GM21526 (cell line): ENCODE data around the gene TMEM41B.
"Not testable (repeated sequence)": the region's sequence is repeated elsewhere in the genome, so short reads cannot be mapped to it uniquely, and the experiment has no call there.

Experiments used
- ATAC-seq: cut with Tn5 transposase; IDR thresholded peaks from one replicate; pipeline ENCODE4 v1.9.1; 2021; ENCODE audit warnings: moderate library complexity; ENCODE audit not compliant: unreplicated experiment, low FRiP score

TMEM41B gene

DNA sequence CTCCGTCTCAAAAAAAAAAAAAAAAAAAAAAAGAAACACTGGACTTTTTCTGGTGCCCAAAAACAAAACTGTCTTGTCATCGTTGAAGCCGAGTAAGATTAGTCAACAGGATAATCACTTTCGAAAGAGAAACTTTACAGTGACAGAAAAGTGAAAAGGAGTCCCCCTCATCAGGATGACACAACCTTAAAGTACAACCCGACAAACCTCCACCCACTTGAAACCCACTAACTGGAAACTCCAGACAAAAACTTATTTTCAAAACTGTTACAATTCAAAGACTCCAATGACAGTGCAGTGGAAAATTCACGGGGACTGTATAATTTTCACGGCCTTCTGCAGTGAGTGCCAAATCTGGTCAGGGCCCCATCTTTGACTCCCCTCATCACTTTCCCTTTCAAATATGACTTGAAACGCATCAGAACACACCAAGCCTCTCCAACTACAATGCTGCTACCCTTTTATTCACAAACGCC, 50.5 kb downstream of the TMEM41B start:
- no peak for ATAC-seq

DNA sequence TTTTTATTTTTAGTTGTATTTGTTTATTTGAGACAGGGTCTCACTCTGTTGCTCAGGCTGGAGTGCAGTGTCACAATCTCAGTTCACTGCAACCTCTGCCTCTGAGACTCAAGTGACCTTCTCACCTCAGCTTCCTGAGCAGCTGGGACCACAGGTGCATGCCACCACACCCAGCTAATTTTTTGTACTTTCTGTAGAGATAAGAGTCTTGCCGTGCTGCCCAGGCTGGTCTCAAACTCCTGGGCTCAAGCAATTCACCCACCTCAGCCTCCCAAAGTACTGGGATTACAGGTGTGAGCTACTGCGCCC, 53.6 kb downstream of the TMEM41B start:
- ATAC-seq = not testable (repeated sequence)

DNA sequence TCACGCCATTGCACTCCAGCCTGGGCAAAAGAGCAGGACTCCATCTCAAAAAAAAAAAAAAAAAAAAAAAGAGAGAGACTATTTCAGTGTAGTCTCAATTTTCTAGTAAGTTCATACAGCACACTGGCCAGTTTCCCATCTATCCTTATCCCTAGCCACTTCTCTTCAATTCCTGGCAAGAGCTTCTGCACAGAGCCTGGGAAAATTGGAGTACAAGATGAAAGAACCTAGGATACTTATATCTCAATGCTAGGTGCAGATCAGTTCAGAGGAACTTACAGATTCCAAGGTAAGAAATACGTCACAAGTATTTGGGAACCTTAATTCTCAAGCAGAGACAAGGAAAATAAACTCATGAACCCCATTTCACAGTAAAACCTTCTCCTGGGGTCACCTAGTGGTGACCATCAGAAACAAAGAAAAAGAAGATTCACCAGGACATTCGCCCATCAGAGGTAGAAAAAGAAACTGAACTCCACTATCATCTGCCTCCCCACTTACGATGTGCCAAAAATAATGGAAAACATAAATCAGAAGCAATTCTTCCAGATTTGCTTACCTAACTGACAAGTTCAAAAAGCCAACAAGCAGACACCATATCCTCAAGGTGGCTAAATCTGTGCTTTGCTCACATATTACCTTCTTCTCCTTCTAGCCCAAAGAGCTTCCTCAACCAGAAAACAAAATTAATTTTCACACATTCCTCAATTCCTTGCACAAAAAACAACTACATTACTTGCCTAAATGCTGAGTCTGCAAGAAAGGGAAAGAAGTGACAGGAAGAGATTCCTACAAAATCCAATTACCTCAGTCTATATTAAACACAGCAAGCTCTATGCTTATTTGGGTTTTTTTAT, 54.2 kb downstream of the TMEM41B start:
- ATAC-seq = no peak

DNA sequence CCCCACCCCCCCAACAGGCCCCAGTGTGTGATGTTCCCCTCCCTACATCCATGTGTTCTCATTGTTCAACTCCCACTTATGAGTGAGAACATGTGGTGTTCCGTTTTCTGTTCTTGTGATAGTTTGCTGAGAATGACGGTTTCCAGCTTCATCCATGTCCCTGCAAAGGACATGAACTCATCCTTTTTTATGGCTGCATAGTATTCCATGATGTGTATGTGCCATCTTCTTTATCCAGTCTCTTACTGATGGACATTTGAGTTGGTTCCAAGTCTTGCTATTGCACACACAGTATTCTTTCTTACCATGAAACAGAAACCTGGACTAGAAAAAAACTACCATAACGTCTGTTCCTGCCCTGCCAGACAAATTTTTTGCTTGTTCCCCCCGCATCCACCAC, 56.1 kb downstream of the TMEM41B start:
- ATAC-seq = not testable (repeated sequence)

DNA sequence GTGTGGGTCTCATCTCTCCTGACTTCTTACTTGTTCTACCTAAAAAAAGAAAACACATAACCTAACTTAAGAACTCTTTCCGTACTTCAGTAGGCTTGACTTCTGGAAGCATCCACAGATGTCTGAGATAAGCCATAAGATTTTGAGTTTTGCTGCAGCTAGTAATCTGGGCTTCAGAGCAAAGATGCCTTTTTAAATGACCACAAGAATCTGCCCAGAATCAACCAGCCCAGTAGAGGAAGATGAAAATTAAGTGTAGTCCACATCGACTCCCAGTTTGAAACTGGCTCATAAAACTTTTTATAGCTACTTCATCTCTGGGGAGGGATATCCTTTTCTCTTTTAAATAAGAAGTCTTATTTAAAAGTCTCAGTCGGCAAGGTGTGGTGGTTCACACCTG, 60.0 kb downstream of the TMEM41B start:
- no peak for ATAC-seq

DNA sequence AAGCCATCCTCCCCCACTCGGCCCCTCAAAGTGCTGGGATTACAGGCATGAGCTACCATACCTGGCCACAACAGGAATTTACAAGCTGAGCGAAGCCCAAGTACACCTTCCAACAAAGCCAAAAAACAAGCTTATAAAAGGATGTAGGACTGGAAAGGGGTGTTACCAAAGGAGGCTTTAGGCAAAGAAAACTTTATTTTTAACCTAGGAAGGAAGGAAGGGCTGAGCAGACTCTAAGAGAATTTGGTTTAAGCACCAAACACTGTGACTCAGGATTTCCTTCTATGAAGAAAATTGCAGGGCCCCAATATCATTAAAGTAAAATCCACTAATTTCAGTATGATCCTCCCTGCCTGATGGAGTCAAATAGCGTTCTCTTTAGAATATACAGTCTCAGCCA, 61.3 kb downstream of the TMEM41B start:
- ATAC-seq = no peak

DNA sequence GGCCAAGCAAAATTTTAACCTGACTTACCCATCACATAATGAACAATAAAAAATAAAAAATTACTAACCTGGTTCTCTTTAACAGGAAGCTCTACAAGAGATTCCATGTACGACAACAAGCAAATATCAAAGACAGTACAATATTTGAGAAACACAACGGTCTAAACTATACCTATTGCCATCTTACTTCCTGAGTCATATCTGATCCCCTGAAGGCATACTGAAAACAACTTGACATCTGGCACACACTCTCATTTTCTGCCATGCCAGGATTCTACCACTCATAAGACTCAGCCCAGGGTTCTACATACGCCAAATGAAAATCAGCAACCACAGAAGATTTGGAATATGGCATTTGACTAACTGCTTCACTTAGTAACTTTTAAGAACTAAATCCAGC, 63.1 kb downstream of the TMEM41B start:
- no peak for ATAC-seq

DNA sequence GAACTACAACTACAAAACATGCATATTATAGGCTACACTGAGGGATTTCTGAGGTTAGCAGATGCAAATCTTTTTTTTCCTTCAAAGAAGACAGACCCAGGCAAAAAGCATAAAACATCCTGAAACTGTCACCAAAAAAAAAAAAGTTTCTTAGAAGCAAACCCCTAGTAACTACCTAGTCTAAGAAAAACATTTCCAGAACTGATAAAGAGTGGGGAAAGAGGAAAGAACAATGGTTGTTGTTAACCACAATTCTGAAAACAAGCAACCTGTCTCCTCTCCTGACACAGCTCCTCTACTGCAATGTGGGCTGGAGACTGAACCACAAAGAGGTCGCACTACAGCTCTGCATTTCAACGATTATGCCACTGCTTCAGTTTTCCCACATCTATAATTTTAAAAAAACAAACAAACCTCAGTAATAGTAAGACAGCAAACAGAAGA, 64.2 kb downstream of the TMEM41B start:
- peak; percentile 68 for ATAC-seq

DNA sequence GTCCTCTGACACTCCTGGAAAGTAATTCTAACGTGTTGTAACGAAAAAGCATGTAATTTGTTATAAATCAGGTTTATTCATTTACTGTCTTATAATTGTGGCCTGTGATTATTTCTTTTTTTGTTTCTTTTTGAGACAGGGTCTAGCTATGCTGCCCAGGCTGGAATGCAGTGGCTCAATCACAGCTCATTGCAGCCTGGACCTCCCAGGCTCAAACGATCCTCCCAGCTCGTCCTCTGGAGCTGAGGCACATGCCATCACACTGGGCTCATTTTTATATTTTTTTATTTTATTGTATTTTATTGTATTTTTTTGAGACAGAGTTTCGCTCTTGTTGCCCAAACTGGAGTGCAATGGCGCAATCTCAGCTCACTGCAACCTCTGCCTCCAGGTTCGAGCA, 65.1 kb downstream of the TMEM41B start:
- ATAC-seq = no peak

DNA sequence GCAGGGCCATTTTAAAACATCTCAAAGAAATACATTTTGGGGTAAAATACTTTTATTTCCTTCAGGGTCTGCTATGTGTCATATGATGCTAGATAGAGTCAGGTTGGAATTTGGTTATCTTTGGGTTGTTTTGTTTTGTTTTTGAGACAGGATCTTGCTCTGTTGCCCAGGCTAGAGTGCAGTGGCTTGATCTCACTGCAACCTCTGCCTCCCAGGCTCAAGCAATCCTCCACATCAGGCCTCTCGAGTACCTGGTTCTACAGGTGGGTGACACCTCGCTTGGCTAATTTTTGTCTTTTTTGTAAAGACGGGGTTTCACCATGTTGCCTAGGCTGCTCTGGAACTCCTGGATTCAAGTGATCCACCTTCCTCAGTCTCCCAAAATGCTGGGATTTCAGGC, 66.5 kb downstream of the TMEM41B start:
- ATAC-seq = no peak

DNA sequence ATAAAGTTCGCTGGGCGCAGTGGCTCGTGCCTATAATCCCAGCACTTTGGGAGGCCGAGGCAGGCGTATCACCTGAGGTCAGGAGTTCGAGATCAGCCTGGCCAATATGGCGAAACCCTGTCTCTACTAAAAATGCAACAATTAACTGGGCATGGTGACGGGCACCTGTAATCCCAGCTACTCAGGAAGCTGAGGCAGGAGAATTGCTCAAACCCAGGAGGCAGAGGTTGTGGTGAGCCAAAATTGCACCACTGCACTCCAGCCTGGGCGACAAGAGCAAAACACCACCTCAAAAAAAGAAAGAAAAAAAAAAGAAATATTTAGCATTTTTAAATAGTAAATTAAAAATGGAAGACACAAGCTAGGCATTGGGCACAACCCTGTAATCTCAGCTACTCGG, 78.2 kb downstream of the TMEM41B start:
- not testable (repeated sequence) for ATAC-seq

DNA sequence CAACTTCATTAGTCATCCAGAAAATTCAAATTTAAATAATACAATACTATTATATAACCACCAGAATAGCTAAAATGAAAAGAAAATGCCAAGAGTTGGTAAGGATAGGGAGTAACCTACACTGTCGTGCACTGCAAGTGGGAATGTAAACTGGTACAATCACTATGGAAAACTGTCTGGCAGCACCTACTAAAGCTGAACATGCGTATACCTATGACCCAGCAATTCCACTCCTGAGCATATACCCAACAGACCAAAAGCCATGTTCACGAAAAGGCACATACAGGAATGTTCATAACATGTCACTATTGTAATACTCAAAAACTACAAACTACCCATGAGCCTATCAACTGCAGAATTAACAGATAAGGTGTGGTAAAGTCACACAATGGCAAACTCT, 81.9 kb downstream of the TMEM41B start:
- no peak for ATAC-seq

DNA sequence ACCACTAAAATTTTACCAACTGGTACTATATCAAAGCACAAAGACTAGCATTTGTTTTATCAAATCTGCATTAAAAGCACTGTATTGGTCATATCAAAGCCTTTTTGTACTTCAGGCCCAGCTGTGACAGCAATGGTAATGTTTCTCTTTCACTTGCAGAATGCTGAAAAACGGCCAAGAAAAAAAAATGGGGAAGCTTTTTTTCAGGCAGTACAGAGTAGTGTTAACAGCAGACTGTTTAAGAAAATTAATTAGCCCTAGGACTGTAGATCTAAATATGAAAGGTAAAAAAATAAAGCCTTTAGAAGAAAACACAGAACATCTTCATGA, 82.6 kb downstream of the TMEM41B start:
- ATAC-seq = no peak
